Lower leg skin (tissue), 3 donors: ENCODE results near the gene SMG7.

Experiments
- POLR2A ChIP-seq, 2 donors: fragments of 450-650 bp; IDR thresholded peaks; one replicate each; pipeline ENCODE4 v1.6.1; 2016 to 2017; ENCODE audit warnings: antibody characterized with exemption in 2 of 2, mild to moderate bottlenecking in 1 of 2, moderate library complexity in 1 of 2
- TF ChIP-seq, protein P1 (sequence below), 3 donors: fragments of 450-650 bp; IDR thresholded peaks; one replicate each; pipeline ENCODE4 v1.5.1; 2016; ENCODE audit warnings: antibody characterized with exemption in 3 of 3, mild to moderate bottlenecking in 3 of 3, moderate library complexity in 2 of 3

DNA sequence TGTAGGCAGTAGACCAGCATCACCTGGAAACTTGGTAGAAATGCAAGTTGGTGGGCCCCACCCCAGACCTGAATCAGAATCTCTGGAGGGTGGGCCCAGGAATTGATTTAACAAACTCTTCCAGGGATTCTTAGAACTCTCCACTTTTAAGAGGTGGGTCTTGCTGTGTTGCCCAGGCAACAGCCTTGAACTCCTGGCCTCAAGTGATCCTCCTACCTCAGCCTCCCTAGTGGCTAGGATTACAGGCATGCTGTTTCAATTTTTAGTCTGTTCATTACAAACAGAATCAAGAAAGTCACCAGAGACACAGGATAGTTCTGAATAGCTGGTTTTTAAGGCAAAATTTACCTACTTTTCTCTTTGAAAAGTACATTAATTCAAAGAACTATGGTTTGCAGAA lies 86.8 kb downstream of the SMG7 start:
- TF ChIP-seq, protein P1, sequence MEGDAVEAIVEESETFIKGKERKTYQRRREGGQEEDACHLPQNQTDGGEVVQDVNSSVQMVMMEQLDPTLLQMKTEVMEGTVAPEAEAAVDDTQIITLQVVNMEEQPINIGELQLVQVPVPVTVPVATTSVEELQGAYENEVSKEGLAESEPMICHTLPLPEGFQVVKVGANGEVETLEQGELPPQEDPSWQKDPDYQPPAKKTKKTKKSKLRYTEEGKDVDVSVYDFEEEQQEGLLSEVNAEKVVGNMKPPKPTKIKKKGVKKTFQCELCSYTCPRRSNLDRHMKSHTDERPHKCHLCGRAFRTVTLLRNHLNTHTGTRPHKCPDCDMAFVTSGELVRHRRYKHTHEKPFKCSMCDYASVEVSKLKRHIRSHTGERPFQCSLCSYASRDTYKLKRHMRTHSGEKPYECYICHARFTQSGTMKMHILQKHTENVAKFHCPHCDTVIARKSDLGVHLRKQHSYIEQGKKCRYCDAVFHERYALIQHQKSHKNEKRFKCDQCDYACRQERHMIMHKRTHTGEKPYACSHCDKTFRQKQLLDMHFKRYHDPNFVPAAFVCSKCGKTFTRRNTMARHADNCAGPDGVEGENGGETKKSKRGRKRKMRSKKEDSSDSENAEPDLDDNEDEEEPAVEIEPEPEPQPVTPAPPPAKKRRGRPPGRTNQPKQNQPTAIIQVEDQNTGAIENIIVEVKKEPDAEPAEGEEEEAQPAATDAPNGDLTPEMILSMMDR (IDR thresholded peaks at IDR 0.05), result no peak
- no peak for TF ChIP-seq POLR2A (IDR thresholded peaks at IDR 0.05)
